OCI-LY1 (cell line): ENCODE measurements around the gene NOP56.

Experiments
- H2AFZ ChIP-seq: fragments of 200-600 bp; sonication (generic), shearing (Covaris generic); 2 replicates; pipeline ENCODE4 v1.6.0; 2014; ENCODE audit warnings: antibody characterized with exemption, mild to moderate bottlenecking, low read length
- H3F3A ChIP-seq: fragments of 200-600 bp; sonication (generic), shearing (Covaris generic); 2 replicates; pipeline ENCODE4 v1.6.0; 2014; ENCODE audit warnings: mild to moderate bottlenecking, antibody characterized with exemption, low read length, moderate library complexity; ENCODE audit not compliant: insufficient read depth
- H3K27ac ChIP-seq: fragments of 200-600 bp; sonication (generic); 2 replicates; pipeline ENCODE4 v1.5.1; 2014; ENCODE audit warnings: low read length, mixed run types, mild to moderate bottlenecking, low read depth; ENCODE audit not compliant: poor library complexity, severe bottlenecking
- H3K27me3 ChIP-seq: fragments of 200-600 bp; sonication (generic); 2 replicates; pipeline ENCODE4 v1.6.0; 2014; ENCODE audit warnings: antibody characterized with exemption, mild to moderate bottlenecking, low read length, moderate library complexity; ENCODE audit not compliant: insufficient read depth
- H3K36me3 ChIP-seq: fragments of 200-600 bp; sonication (generic); 2 replicates; pipeline ENCODE4 v1.6.1; 2014; ENCODE audit warnings: mild to moderate bottlenecking, antibody characterized with exemption, low read length, moderate library complexity, mixed read lengths; ENCODE audit not compliant: insufficient read depth
- H3K4me1 ChIP-seq: fragments of 200-600 bp; sonication (generic); 2 replicates; pipeline ENCODE4 v1.5.1; 2014; ENCODE audit warnings: mild to moderate bottlenecking, low read length, moderate library complexity; ENCODE audit not compliant: insufficient read depth, severe bottlenecking
- H3K4me2 ChIP-seq: fragments of 200-600 bp; sonication (generic), shearing (Covaris generic); 2 replicates; pipeline ENCODE4 v1.6.1; 2014; ENCODE audit warnings: low read length
- H3K4me3 ChIP-seq: fragments of 200-600 bp; sonication (generic); 2 replicates; pipeline ENCODE4 v1.5.1; 2014; ENCODE audit warnings: low read length, low read depth, mild to moderate bottlenecking, mixed read lengths; ENCODE audit not compliant: poor library complexity, severe bottlenecking
- H3K79me2 ChIP-seq: fragments of 200-600 bp; shearing (Covaris generic); 2 replicates; pipeline ENCODE4 v1.6.1; 2016; ENCODE audit warnings: mixed run types, low read length, mixed read lengths; ENCODE audit not compliant: insufficient read depth
- H3K9ac ChIP-seq: fragments of 200-600 bp; sonication (generic), shearing (Covaris generic); 2 replicates; pipeline ENCODE4 v1.6.1; 2014; ENCODE audit warnings: mild to moderate bottlenecking, low read length, mixed read lengths
- H3K9me2 ChIP-seq: fragments of 200-600 bp; sonication (generic), shearing (Covaris generic); 2 replicates; pipeline ENCODE4 v1.6.1; 2014; ENCODE audit warnings: low read depth, mild to moderate bottlenecking, low read length, mixed read lengths
- H3K9me3 ChIP-seq: fragments of 200-600 bp; shearing (Covaris generic); 2 replicates; pipeline ENCODE4 v1.6.1; 2014; ENCODE audit warnings: low read length, mixed read lengths
- H4K20me1 ChIP-seq: fragments of 200-600 bp; sonication (generic), shearing (Covaris generic); 2 replicates; pipeline ENCODE4 v1.6.0; 2016; ENCODE audit warnings: mild to moderate bottlenecking, low read length; ENCODE audit not compliant: insufficient read depth
- EZH2 ChIP-seq: fragments of 200-600 bp; sonication (generic), shearing (Covaris generic); IDR thresholded peaks from 2 replicates; pipeline ENCODE4 v1.8.0; 2017; ENCODE audit warnings: borderline replicate concordance, mixed run types, mild to moderate bottlenecking, antibody characterized with exemption, low read length, moderate library complexity, mixed read lengths
- TF ChIP-seq, protein P1 (sequence below): fragments of 200-600 bp; sonication (generic), shearing (Covaris generic); IDR thresholded peaks from 2 replicates; pipeline ENCODE4 v1.5.1; 2017; ENCODE audit warnings: mild to moderate bottlenecking, antibody characterized with exemption, low read length, moderate library complexity, mixed read lengths

NOP56 gene

GRCh38 chr20:2610941-2611720, 41.3 kb upstream of the NOP56 start:
- no peak overlapping the region for H3K4me2 ChIP-seq
- no peaks in the 10 kb centered on the region for H3K36me3 ChIP-seq
- no peaks in the 10 kb centered on the region for H3K79me2 ChIP-seq

GRCh38 chr20:2612073-2612472, 40.4 kb upstream of the NOP56 start:
- Histone ChIP-seq H3K36me3 (no peaks in the 10 kb centered on the region), H4K20me1 (no peaks in the 10 kb centered on the region), H3K9me2 (no peaks in the 10 kb centered on the region), H3K4me3 (no peak overlapping the region), H3K9me3 (0 out of 2 replicates have a peak, but pooled peaks cover 4% of the 10 kb centered on the region), H3K27ac (no peak overlapping the region), H3K4me1 (peaks cover 4% of the 10 kb centered on the region), H2AFZ (no peak overlapping the region), H3F3A (no peaks in the 10 kb centered on the region), H3K79me2 (no peaks in the 10 kb centered on the region), H3K9ac (no peak overlapping the region), H3K27me3 (no peaks in the 10 kb centered on the region), H3K4me2 (no peak overlapping the region)
- TF ChIP-seq, protein P1, sequence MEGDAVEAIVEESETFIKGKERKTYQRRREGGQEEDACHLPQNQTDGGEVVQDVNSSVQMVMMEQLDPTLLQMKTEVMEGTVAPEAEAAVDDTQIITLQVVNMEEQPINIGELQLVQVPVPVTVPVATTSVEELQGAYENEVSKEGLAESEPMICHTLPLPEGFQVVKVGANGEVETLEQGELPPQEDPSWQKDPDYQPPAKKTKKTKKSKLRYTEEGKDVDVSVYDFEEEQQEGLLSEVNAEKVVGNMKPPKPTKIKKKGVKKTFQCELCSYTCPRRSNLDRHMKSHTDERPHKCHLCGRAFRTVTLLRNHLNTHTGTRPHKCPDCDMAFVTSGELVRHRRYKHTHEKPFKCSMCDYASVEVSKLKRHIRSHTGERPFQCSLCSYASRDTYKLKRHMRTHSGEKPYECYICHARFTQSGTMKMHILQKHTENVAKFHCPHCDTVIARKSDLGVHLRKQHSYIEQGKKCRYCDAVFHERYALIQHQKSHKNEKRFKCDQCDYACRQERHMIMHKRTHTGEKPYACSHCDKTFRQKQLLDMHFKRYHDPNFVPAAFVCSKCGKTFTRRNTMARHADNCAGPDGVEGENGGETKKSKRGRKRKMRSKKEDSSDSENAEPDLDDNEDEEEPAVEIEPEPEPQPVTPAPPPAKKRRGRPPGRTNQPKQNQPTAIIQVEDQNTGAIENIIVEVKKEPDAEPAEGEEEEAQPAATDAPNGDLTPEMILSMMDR = no peak
- no peak for TF ChIP-seq EZH2

More at GRCh38 chr20:2610941-2611720, 41.3 kb upstream of the NOP56 start:
- H3K4me3 ChIP-seq = no peak overlapping the region
- H2AFZ ChIP-seq = no peak overlapping the region
- TF ChIP-seq EZH2 = no peak
- TF ChIP-seq, protein P1 = no peak
- no peak overlapping the region for H3K9ac ChIP-seq
- H3K27ac ChIP-seq = no peak overlapping the region
- no peaks in the 10 kb centered on the region for H3K27me3 ChIP-seq
- H3K9me2 ChIP-seq = no peaks in the 10 kb centered on the region
- no peaks in the 10 kb centered on the region for H3F3A ChIP-seq
- H3K9me3 ChIP-seq = 0 out of 2 replicates have a peak, but pooled peaks cover 4% of the 10 kb centered on the region
- H4K20me1 ChIP-seq = no peaks in the 10 kb centered on the region
- H3K4me1 ChIP-seq = no peaks in the 10 kb centered on the region

GRCh38 chr20:2616634-2617033, 35.8 kb upstream of the NOP56 start:
- H3K9me2 ChIP-seq = no peaks in the 10 kb centered on the region
- TF ChIP-seq, protein P1 = no peak
- TF ChIP-seq EZH2 = no peak

More at GRCh38 chr20:2616634-2617033, 35.8 kb upstream of the NOP56 start:
- Histone ChIP-seq H4K20me1 (no peaks in the 10 kb centered on the region), H2AFZ (no peak overlapping the region), H3K79me2 (no peaks in the 10 kb centered on the region), H3K36me3 (no peaks in the 10 kb centered on the region), H3K4me1 (peaks cover 22% of the 10 kb centered on the region), H3K4me3 (no peak overlapping the region), H3K27ac (no peak overlapping the region), H3F3A (no peaks in the 10 kb centered on the region), H3K27me3 (no peaks in the 10 kb centered on the region), H3K9ac (no peak overlapping the region), H3K4me2 (peak overlapping the region; percentile 30; the same call in 1 of the 2 replicates), H3K9me3 (no peaks in the 10 kb centered on the region)
